Activated T-cell treated with anti-CD3 and anti-CD28 coated beads, Interleukin-2, amount 50 U/mL, for 72 hours (primary cell): ENCODE results near the gene COPG1. TPM values are rescaled to one million over a fixed set of nuclear protein-coding genes. Genes with fewer than 3 reads are reported as not detected.
"Not testable (repeated sequence)": the region's sequence is repeated elsewhere in the genome, so short reads cannot be mapped to it uniquely, and the experiment has no call there.

Experiments used
- ATAC-seq, 2 donors: fragments of 150-1000 bp; cut with Tn5 transposase; replicated peaks in 1 of 2; 2 replicates each; pipeline ENCODE4 v1.10.0; 2021; ENCODE audit warnings: moderate library complexity in 2 of 2, mild to moderate bottlenecking in 1 of 2
- DNase-seq, 2 donors: peaks; one replicate each; pipeline ENCODE4 v3.0.0; 2021 to 2022; ENCODE audit warnings: mixed read lengths in 1 of 2
- H3K27ac Mint-ChIP-seq: one replicate; pipeline ENCODE4 v1.8.0; 2022; ENCODE audit warnings: mild to moderate bottlenecking, moderate library complexity, mixed read lengths
- H3K27me3 Mint-ChIP-seq: one replicate; pipeline ENCODE4 v1.8.0; 2022; ENCODE audit warnings: low read depth, mixed read lengths
- H3K36me3 Mint-ChIP-seq, 2 donors: one replicate each; pipeline ENCODE4 v1.8.0; 2022; ENCODE audit warnings: mixed read lengths in 2 of 2, mild to moderate bottlenecking in 1 of 2; ENCODE audit not compliant: insufficient read depth in 2 of 2
- H3K4me1 Mint-ChIP-seq: one replicate; pipeline ENCODE4 v1.8.0; 2022; ENCODE audit warnings: low read depth, mixed read lengths
- H3K4me3 Mint-ChIP-seq, 2 donors: one replicate each; pipeline ENCODE4 v1.8.0; 2022; ENCODE audit warnings: mild to moderate bottlenecking in 2 of 2, mixed read lengths in 2 of 2, moderate library complexity in 2 of 2
- H3K9me3 Mint-ChIP-seq, 2 donors: one replicate each; pipeline ENCODE4 v1.8.0; 2022; ENCODE audit warnings: mixed read lengths in 2 of 2
- total RNA-seq, 2 donors: library from RNA; stranded (reverse); gene quantifications; one replicate each; pipeline ENCODE4 v1.2.3, GENCODE V29; 2022

Gene COPG1
- total RNA-seq, result 100 to 1,000 TPM; 183 to 205 TPM

- Mint-ChIP-seq H3K9me3 (no peaks in the 10 kb centered on the region), H3K27ac (peak within 1 kb of the TSS; percentile 98), H3K36me3 (peaks cover 8 to 20% of the 10 kb centered on the region in 2 donors), H3K4me3 (peak within 1 kb of the TSS; percentile 91 to 98), H3K27me3 (no peaks in the 10 kb centered on the region), H3K4me1 (peaks cover 47% of the 10 kb centered on the region)
- ATAC-seq (peak; percentile 87 to 88), DNase-seq (peak; percentile 88 to 94)
These were observed at the start of gene COPG1 for GRCh38 chr3:129249284-129250065. COPG1 (plus strand) TSS chr3:129249606; CDS start chr3:129249710, 104 bp downstream.

GRCh38 chr3:129204473-129204872 is 44.9 kb upstream of the COPG1 start:
- Mint-ChIP-seq H3K27me3 (peaks cover under 1% of the 10 kb centered on the region), H3K9me3 (no peaks in the 10 kb centered on the region), H3K4me1 (no peaks in the 10 kb centered on the region), H3K27ac (no peak overlapping the region), H3K4me3 (no peak overlapping the region), H3K36me3 (no peaks in the 10 kb centered on the region)
- no peak for DNase-seq
- ATAC-seq, result no peak

- Mint-ChIP-seq H3K4me3 (no peak overlapping the region), H3K9me3 (no peaks in the 10 kb centered on the region), H3K27me3 (peaks cover 9% of the 10 kb centered on the region), H3K4me1 (no peaks in the 10 kb centered on the region), H3K36me3 (no peaks in the 10 kb centered on the region), H3K27ac (no peak overlapping the region)
- DNase-seq (no peak), ATAC-seq (no peak)
These were observed 44.1 kb upstream of the COPG1 start for GRCh38 chr3:129205109-129205832.

- Mint-ChIP-seq H3K4me1 (no peaks in the 10 kb centered on the region), H3K27me3 (peaks cover 9% of the 10 kb centered on the region), H3K4me3 (no peak overlapping the region), H3K9me3 (no peaks in the 10 kb centered on the region), H3K36me3 (no peaks in the 10 kb centered on the region), H3K27ac (no peak overlapping the region)
- DNase-seq (no peak), ATAC-seq (no peak)
These were observed 41.9 kb upstream of the COPG1 start for GRCh38 chr3:129207479-129207878.

DNA sequence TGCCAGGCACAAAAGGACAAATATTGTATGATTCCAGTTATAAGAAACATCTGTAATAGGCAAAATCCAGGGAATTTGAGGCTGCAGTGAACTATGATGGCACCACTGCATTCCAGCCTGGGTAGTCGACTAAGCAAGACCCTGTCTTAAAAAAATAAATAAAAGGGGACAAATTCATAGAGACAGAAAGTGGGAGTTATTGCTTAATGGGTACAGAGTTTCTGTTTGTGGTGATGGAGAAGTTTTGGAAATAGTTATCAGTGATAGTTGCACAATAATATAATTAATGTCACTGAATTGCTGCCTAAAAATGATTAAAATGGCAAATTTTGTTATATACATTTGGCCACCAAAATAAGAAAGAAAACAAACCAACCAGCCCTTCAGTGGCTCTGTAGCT is 38.1 kb upstream of the COPG1 start:
- Mint-ChIP-seq H3K27me3 (peaks cover 9% of the 10 kb centered on the region), H3K9me3 (no peaks in the 10 kb centered on the region), H3K4me3 (no peak overlapping the region), H3K36me3 (no peaks in the 10 kb centered on the region), H3K27ac (no peak overlapping the region), H3K4me1 (no peaks in the 10 kb centered on the region)
- ATAC-seq, result no peak
- DNase-seq, result no peak

- peaks cover 9% of the 10 kb centered on the region for H3K27me3 Mint-ChIP-seq
- no peak overlapping the region for H3K27ac Mint-ChIP-seq
- H3K36me3 Mint-ChIP-seq, result no peaks in the 10 kb centered on the region
- no peaks in the 10 kb centered on the region for H3K9me3 Mint-ChIP-seq
- DNase-seq (no peak), ATAC-seq (peak in 1 of 2 donors; percentile 18)
- H3K4me1 Mint-ChIP-seq, result no peaks in the 10 kb centered on the region
- no peak overlapping the region for H3K4me3 Mint-ChIP-seq
These were observed 37.6 kb upstream of the COPG1 start for GRCh38 chr3:129211772-129212171.

GRCh38 chr3:129213238-129213637 is 36.2 kb upstream of the COPG1 start:
- no peaks in the 10 kb centered on the region for H3K36me3 Mint-ChIP-seq
- no peak overlapping the region for H3K4me3 Mint-ChIP-seq

DNA sequence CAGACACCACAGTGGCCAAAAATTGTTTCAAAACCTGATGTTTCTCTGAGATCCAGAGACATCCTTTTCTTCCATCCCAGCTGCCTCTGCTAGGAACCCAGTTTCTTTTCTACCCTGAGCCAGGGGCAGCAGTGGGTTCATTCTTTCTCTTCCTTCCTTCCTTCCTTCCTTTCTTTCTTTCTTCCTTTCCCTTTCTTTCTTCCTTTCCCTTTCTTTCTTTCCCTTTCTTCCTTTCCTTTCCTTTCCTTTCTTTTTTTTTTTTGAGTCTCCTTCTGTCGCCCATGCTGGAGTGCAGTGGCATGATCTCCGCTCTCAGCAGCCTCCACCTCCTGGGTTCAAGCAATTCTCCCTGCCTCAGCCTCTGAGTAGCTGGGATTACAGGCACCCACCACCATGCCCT is 30.7 kb upstream of the COPG1 start:
- no peaks in the 10 kb centered on the region for H3K27me3 Mint-ChIP-seq
- no peaks in the 10 kb centered on the region for H3K4me1 Mint-ChIP-seq
- H3K9me3 Mint-ChIP-seq, result no peaks in the 10 kb centered on the region
- ATAC-seq, result no peak
- H3K36me3 Mint-ChIP-seq, result no peaks in the 10 kb centered on the region
- no peak overlapping the region for H3K4me3 Mint-ChIP-seq
- no peak overlapping the region for H3K27ac Mint-ChIP-seq
- DNase-seq, result no peak

More at GRCh38 chr3:129213238-129213637, 36.2 kb upstream of the COPG1 start:
- Mint-ChIP-seq H3K27ac (no peak overlapping the region), H3K4me1 (no peaks in the 10 kb centered on the region), H3K9me3 (no peaks in the 10 kb centered on the region), H3K27me3 (peaks cover 9% of the 10 kb centered on the region)
- DNase-seq (no peak), ATAC-seq (no peak)

DNA sequence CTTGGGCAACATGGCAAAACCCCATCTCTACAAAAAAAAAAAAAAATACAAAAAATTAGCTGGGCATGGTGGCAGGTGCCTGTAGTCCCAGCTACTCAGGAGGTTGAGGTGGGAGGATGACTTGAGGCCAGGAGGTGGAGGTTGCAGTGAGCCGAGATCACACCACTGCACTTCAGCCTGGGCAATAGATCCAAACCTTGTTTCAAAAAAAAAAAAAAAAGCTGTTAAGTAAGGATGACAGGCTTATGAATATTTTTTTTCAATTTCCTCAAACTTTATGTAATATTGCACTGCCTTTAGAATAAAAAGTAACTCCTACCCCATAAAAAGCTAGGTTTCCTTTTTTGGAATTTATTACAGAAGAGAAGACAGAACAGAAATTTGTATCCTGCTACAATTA is 25.0 kb upstream of the COPG1 start:
- not testable (repeated sequence) for H3K4me3 Mint-ChIP-seq, DNase-seq, H3K27me3 Mint-ChIP-seq, H3K36me3 Mint-ChIP-seq, H3K9me3 Mint-ChIP-seq, ATAC-seq, H3K27ac Mint-ChIP-seq
- peaks cover 27% of the 10 kb centered on the region for H3K4me1 Mint-ChIP-seq

DNA sequence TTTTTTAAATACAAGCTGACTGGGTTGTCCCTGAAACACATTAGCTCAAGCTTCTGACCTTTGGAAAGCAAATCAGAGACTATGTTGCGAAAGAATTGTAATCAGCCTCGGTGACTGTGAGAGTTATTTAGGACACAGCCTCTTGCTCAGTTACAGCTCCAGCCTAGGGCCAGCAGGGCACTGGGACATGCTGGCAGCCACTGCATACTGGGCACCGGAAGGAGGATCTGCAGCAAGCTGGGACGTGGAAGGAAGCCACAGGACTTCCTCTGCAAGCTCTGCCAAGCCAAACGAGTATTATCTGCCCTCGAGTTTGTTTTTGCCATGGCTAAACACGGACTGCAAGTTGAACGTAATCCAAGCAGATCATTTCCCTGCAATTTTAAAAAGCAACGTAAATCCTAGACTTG is 24.4 kb upstream of the COPG1 start:
- ATAC-seq, result peak; percentile 50 to 73
- Mint-ChIP-seq H3K4me3 (peak overlapping the region; percentile 62), H3K27ac (no peak overlapping the region), H3K4me1 (peaks cover 33% of the 10 kb centered on the region), H3K9me3 (no peaks in the 10 kb centered on the region), H3K27me3 (no peaks in the 10 kb centered on the region), H3K36me3 (no peaks in the 10 kb centered on the region)
- peak; percentile 18 to 22 for DNase-seq

- peak overlapping the region in 1 of 2 donors; percentile 3 for H3K4me3 Mint-ChIP-seq
- H3K27me3 Mint-ChIP-seq, result no peaks in the 10 kb centered on the region
These were observed 23.0 kb upstream of the COPG1 start for GRCh38 chr3:129226374-129226773.

GRCh38 chr3:129228891-129229585 is 20.4 kb upstream of the COPG1 start:
- Mint-ChIP-seq H3K36me3 (no peaks in the 10 kb centered on the region), H3K27me3 (no peaks in the 10 kb centered on the region), H3K4me3 (no peak overlapping the region), H3K27ac (no peak overlapping the region), H3K4me1 (peaks cover 63% of the 10 kb centered on the region), H3K9me3 (no peaks in the 10 kb centered on the region)
- no peak for ATAC-seq
- DNase-seq, result no peak

More at GRCh38 chr3:129226374-129226773, 23.0 kb upstream of the COPG1 start:
- ATAC-seq (no peak), DNase-seq (no peak)
- Mint-ChIP-seq H3K27ac (no peak overlapping the region), H3K36me3 (no peaks in the 10 kb centered on the region), H3K4me1 (peaks cover 46% of the 10 kb centered on the region), H3K9me3 (no peaks in the 10 kb centered on the region)
